SK-N-SH treated with all-trans-retinoic acid at 6 μM for 48 hours (cell line): ENCODE data around the gene OPHN1.

ENCODE experiments used
- ATAC-seq: fragments of 200-7000 bp; cut with Tn5 transposase; 3 replicates; pipeline ENCODE4 v1.9.1; 2020; ENCODE audit warnings: mild to moderate bottlenecking, moderate library complexity
- ARNTL ChIP-seq: fragments of 450-650 bp; formaldehyde crosslinking; IDR thresholded peaks from 2 replicates; pipeline ENCODE4 v1.5.0; 2020; ENCODE audit warnings: low read depth, mild to moderate bottlenecking, moderate library complexity, borderline replicate concordance
- BACH2 ChIP-seq: fragments of 250-450 bp; sonication (Bioruptor Pico); IDR thresholded peaks from 2 replicates; pipeline ENCODE4 v1.9.0; 2021; ENCODE audit warnings: mild to moderate bottlenecking, borderline replicate concordance
- CSDC2 ChIP-seq: fragments of 250-450 bp; sonication (Bioruptor Pico); IDR thresholded peaks from 2 replicates; pipeline ENCODE4 v1.5.0; 2020; ENCODE audit warnings: mild to moderate bottlenecking, moderate library complexity
- ESRRG ChIP-seq: fragments of 250-450 bp; sonication (Bioruptor Pico); IDR thresholded peaks from 2 replicates; pipeline ENCODE4 v1.6.1; 2021; ENCODE audit warnings: mild to moderate bottlenecking
- GLIS3 ChIP-seq: fragments of 250-450 bp; sonication (Bioruptor Pico); IDR thresholded peaks from 2 replicates; pipeline ENCODE4 v1.5.0; 2020; ENCODE audit warnings: mild to moderate bottlenecking, moderate library complexity
- ISL1 ChIP-seq: fragments of 250-450 bp; sonication (Bioruptor Pico); IDR thresholded peaks from 2 replicates; pipeline ENCODE4 v2.1.2; 2022; ENCODE audit warnings: mild to moderate bottlenecking, moderate library complexity
- OSR1 ChIP-seq: fragments of 250-450 bp; sonication (Bioruptor Pico); IDR thresholded peaks from 2 replicates; pipeline ENCODE4 v1.8.0; 2022; ENCODE audit warnings: moderate library complexity, mild to moderate bottlenecking, inconsistent platforms
- PPARA ChIP-seq: fragments of 250-450 bp; sonication (Bioruptor Pico); IDR thresholded peaks from 2 replicates; pipeline ENCODE4 v1.5.0; 2020; ENCODE audit warnings: mild to moderate bottlenecking, borderline replicate concordance
- RARB ChIP-seq: fragments of 250-450 bp; sonication (Bioruptor Pico); IDR thresholded peaks from 2 replicates; pipeline ENCODE4 v1.8.0; 2021; ENCODE audit warnings: mild to moderate bottlenecking, moderate library complexity
- SNAI2 ChIP-seq: fragments of 250-450 bp; sonication (Bioruptor Pico); IDR thresholded peaks from 2 replicates; pipeline ENCODE4 v1.5.0; 2020; ENCODE audit warnings: mild to moderate bottlenecking, moderate library complexity
- TCF4 ChIP-seq: fragments of 250-450 bp; sonication (Bioruptor Pico); IDR thresholded peaks from 2 replicates; pipeline ENCODE4 v1.8.0; 2021; ENCODE audit warnings: mild to moderate bottlenecking, moderate library complexity, borderline replicate concordance
- TOX ChIP-seq: fragments of 250-450 bp; sonication (Bioruptor Pico); IDR thresholded peaks from 2 replicates; pipeline ENCODE4 v1.8.0; 2021; ENCODE audit warnings: mild to moderate bottlenecking, moderate library complexity, borderline replicate concordance
- ZFP3 ChIP-seq: fragments of 250-450 bp; sonication (Bioruptor Pico); IDR thresholded peaks from 2 replicates; pipeline ENCODE4 v1.5.0; 2020; ENCODE audit warnings: mild to moderate bottlenecking, moderate library complexity
- ZFP30 ChIP-seq: fragments of 450-650 bp; formaldehyde crosslinking; IDR thresholded peaks from 2 replicates; pipeline ENCODE4 v1.5.0; 2022; ENCODE audit warnings: mild to moderate bottlenecking, moderate library complexity
- ZNF565 ChIP-seq: fragments of 450-650 bp; formaldehyde crosslinking; conservative IDR thresholded peaks from 2 replicates; pipeline ENCODE4 v1.5.0; 2020; ENCODE audit warnings: low read depth, mild to moderate bottlenecking, moderate library complexity
- ZNF70 ChIP-seq: fragments of 450-650 bp; formaldehyde crosslinking; IDR thresholded peaks from 2 replicates; pipeline ENCODE4 v1.5.0; 2020; ENCODE audit warnings: mild to moderate bottlenecking, moderate library complexity
- ZNF8 ChIP-seq: fragments of 450-650 bp; formaldehyde crosslinking; IDR thresholded peaks from 2 replicates; pipeline ENCODE4 v1.5.0; 2020; ENCODE audit warnings: mild to moderate bottlenecking, moderate library complexity
- TF ChIP-seq, protein P1 (sequence below): fragments of 250-450 bp; sonication (Bioruptor Pico); IDR thresholded peaks from 2 replicates; pipeline ENCODE4 v1.5.0; 2020; ENCODE audit warnings: mild to moderate bottlenecking, moderate library complexity
- TF ChIP-seq, protein P2 (sequence below): fragments of 250-450 bp; sonication (Bioruptor Pico); IDR thresholded peaks from 2 replicates; pipeline ENCODE4 v1.5.1; 2021; ENCODE audit warnings: mild to moderate bottlenecking, moderate library complexity
- TF ChIP-seq, protein P3 (sequence below): fragments of 250-450 bp; sonication (Bioruptor Pico); IDR thresholded peaks from 2 replicates; pipeline ENCODE4 v1.8.0; 2021; ENCODE audit warnings: low read depth, mild to moderate bottlenecking, moderate library complexity, borderline replicate concordance

Gene OPHN1

DNA sequence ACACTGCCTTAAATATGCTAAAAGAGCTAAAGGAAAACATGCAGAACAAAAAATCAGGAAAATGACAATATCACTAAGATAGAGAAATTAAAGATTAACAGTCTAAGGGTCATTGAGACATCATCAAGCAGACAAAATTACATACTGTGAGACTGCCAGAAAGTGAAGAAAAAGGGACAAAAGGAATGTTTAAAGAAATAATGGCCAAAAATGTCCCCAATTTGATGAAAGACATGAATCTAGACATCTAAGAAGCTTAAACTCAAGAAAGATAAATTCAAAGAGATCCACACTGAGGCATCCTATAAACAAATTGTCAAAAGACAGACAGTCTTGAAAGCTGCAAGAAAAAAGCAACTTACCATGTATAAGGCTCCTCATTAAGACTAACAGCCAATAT, 63.7 kb downstream of the OPHN1 start (continued):
- TF ChIP-seq, protein P1, sequence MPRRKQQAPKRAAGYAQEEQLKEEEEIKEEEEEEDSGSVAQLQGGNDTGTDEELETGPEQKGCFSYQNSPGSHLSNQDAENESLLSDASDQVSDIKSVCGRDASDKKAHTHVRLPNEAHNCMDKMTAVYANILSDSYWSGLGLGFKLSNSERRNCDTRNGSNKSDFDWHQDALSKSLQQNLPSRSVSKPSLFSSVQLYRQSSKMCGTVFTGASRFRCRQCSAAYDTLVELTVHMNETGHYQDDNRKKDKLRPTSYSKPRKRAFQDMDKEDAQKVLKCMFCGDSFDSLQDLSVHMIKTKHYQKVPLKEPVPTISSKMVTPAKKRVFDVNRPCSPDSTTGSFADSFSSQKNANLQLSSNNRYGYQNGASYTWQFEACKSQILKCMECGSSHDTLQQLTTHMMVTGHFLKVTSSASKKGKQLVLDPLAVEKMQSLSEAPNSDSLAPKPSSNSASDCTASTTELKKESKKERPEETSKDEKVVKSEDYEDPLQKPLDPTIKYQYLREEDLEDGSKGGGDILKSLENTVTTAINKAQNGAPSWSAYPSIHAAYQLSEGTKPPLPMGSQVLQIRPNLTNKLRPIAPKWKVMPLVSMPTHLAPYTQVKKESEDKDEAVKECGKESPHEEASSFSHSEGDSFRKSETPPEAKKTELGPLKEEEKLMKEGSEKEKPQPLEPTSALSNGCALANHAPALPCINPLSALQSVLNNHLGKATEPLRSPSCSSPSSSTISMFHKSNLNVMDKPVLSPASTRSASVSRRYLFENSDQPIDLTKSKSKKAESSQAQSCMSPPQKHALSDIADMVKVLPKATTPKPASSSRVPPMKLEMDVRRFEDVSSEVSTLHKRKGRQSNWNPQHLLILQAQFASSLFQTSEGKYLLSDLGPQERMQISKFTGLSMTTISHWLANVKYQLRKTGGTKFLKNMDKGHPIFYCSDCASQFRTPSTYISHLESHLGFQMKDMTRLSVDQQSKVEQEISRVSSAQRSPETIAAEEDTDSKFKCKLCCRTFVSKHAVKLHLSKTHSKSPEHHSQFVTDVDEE (CRISPR knock-in tag) = no peak

DNA sequence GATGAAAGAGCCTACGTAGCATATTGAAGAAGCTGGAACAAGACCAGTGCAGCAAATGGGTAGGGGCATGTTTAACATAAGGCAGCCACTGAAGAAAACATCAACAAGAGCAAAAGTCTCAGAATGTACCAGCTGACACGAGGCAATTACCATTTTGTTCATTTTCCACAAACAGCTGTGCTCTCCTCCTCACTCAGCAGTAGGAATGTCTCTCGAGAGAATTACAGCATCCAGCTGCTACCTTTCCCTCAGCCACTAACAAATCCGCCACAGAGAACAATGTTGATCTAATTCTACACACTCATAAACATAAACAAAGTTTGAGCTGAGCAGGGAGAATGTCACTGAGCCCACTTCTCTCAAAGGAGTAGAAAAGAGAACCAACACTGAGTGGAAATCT, 68.0 kb downstream of the OPHN1 start:
- TF ChIP-seq TCF4 (CRISPR knock-in tag) = no peak
- no peak for TF ChIP-seq BACH2 (CRISPR knock-in tag)
- TF ChIP-seq ZNF8 = no peak
- TF ChIP-seq, all 23 proteins: peak for 0
- no peak for ATAC-seq

DNA sequence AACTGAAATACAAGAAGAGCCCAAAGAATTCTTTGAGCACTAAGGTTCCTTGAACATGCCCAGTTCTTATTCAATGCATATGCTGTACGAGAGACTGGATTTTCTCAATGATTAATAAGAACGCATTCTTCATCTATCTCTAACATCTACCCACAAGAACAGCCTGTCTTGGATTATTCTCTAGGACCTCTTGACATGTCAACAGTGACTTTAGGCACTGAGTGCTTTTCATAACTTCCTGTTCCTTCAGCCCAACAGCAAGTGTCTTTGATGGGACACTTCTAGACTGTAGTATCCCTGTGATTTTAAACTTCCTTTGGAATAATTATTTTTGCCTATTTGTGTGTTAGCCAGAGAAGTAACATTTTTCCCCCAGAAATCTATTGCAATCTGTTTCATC, 69.3 kb downstream of the OPHN1 start:
- ATAC-seq = no peak; the same call in 2 of the 3 replicates
- TF ChIP-seq SNAI2 (CRISPR knock-in tag) (no peak), ESRRG (CRISPR knock-in tag) (no peak), ZFP30 (no peak), TCF4 (CRISPR knock-in tag) (no peak)
- TF ChIP-seq, protein P2, sequence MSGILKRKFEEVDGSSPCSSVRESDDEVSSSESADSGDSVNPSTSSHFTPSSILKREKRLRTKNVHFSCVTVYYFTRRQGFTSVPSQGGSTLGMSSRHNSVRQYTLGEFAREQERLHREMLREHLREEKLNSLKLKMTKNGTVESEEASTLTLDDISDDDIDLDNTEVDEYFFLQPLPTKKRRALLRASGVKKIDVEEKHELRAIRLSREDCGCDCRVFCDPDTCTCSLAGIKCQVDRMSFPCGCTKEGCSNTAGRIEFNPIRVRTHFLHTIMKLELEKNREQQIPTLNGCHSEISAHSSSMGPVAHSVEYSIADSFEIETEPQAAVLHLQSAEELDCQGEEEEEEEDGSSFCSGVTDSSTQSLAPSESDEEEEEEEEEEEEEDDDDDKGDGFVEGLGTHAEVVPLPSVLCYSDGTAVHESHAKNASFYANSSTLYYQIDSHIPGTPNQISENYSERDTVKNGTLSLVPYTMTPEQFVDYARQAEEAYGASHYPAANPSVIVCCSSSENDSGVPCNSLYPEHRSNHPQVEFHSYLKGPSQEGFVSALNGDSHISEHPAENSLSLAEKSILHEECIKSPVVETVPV (CRISPR knock-in tag) = no peak

DNA sequence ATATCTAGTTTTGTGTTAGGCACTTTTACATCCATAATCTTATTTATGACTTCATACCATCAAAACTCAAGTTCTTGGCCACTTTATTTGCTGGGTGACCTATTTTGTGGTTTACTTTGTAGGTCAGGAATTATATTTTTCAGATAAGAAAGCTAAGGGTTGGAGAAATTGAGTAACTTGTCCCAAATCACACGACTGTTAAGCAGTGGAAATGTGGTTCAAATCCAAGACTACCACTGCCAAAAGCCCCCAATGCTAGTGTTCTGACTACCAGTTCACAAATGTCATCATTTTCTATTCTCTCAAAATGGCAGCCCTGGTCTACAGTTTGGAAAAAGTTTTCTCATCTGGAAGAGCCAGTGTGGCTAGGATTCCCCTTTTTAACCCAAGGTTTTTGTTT, 74.6 kb downstream of the OPHN1 start:
- no peak for ATAC-seq
- TF ChIP-seq ISL1 (no peak), SNAI2 (CRISPR knock-in tag) (no peak)
- TF ChIP-seq, all 23 proteins: peak for 0

DNA sequence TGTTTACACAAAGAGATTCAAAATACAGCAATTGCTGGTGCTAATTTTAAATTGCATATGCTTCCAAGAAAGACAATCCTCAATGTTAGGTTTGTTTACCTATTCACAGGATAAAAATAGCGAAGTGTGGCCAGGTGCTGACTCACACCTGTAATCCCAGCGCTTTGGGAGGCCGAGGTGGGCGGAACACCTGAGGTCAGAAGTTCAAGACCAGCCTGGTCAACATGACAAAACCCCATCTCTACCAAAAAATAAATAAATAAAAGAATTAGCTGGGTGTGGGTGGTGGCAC, 77.7 kb downstream of the OPHN1 start:
- ATAC-seq = no peak
- no peak for TF ChIP-seq CSDC2 (CRISPR knock-in tag)
- TF ChIP-seq PPARA (CRISPR knock-in tag) = no peak
- no peak for TF ChIP-seq GLIS3
- TF ChIP-seq RARB = no peak
- no peak for TF ChIP-seq SNAI2 (CRISPR knock-in tag)
- TF ChIP-seq TOX (CRISPR knock-in tag) = no peak
- TF ChIP-seq, protein P2 (CRISPR knock-in tag) = no peak
- TF ChIP-seq ZNF70 = no peak
- no peak for TF ChIP-seq BACH2 (CRISPR knock-in tag)
- TF ChIP-seq ARNTL (CRISPR knock-in tag) = no peak
- TF ChIP-seq, protein P1 (CRISPR knock-in tag) = no peak
- no peak for TF ChIP-seq ZFP3 (CRISPR knock-in tag)
- TF ChIP-seq, protein P3, sequence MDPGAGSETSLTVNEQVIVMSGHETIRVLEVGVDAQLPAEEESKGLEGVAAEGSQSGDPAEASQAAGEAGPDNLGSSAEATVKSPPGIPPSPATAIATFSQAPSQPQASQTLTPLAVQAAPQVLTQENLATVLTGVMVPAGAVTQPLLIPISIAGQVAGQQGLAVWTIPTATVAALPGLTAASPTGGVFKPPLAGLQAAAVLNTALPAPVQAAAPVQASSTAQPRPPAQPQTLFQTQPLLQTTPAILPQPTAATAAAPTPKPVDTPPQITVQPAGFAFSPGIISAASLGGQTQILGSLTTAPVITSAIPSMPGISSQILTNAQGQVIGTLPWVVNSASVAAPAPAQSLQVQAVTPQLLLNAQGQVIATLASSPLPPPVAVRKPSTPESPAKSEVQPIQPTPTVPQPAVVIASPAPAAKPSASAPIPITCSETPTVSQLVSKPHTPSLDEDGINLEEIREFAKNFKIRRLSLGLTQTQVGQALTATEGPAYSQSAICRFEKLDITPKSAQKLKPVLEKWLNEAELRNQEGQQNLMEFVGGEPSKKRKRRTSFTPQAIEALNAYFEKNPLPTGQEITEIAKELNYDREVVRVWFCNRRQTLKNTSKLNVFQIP = no peak
- TF ChIP-seq ZNF565 (CRISPR knock-in tag) = no peak
- no peak for TF ChIP-seq OSR1 (CRISPR knock-in tag)
